ENCODE results near the gene ATMIN. TPM values are rescaled to one million over a fixed set of nuclear protein-coding genes. Genes with fewer than 3 reads are reported as not detected.

ATMIN gene
- total RNA-seq, 1 donor from 2014 or later: 35.0 TPM

- Mint-ChIP-seq H3K27me3 (ENCODE audit: unreplicated experiment) (no peaks in the 10 kb centered on the region), H3K4me3 (ENCODE audit: unreplicated experiment) (no peak overlapping the region), H3K4me1 (ENCODE audit: unreplicated experiment) (peaks cover 44% of the 10 kb centered on the region), H3K27ac (ENCODE audit: unreplicated experiment) (peak overlapping the region; percentile 39), H3K36me3 (ENCODE audit: unreplicated experiment) (peaks cover 12% of the 10 kb centered on the region), H3K9me3 (ENCODE audit: unreplicated experiment) (no peaks in the 10 kb centered on the region)
- TF ChIP-seq, protein P1, sequence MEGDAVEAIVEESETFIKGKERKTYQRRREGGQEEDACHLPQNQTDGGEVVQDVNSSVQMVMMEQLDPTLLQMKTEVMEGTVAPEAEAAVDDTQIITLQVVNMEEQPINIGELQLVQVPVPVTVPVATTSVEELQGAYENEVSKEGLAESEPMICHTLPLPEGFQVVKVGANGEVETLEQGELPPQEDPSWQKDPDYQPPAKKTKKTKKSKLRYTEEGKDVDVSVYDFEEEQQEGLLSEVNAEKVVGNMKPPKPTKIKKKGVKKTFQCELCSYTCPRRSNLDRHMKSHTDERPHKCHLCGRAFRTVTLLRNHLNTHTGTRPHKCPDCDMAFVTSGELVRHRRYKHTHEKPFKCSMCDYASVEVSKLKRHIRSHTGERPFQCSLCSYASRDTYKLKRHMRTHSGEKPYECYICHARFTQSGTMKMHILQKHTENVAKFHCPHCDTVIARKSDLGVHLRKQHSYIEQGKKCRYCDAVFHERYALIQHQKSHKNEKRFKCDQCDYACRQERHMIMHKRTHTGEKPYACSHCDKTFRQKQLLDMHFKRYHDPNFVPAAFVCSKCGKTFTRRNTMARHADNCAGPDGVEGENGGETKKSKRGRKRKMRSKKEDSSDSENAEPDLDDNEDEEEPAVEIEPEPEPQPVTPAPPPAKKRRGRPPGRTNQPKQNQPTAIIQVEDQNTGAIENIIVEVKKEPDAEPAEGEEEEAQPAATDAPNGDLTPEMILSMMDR (IDR thresholded peaks at IDR 0.05): no peak
- DNase-seq (ENCODE audit: extremely low spot score, unreplicated experiment): no peak
These were observed 41.8 kb upstream of the ATMIN start for GRCh38 chr16:80993834-80994233.

DNA sequence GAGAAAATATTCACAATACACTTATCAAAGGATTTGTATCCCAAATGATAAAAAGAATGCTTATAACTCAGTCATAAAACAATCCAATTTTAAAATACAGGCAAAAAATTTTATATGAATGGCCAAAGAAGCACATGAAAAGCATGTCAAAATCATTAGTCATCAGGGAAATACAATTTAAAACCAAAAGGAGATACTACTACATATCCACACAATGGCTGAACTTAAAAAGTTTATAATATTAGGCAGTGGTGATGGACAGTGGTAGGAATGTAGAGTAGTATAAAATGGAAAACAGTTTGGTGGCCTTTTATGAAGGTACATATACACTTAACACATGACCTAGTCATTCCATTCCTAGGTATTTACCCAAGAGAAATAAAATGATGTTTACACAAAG lies 41.2 kb upstream of the ATMIN start:
- peaks cover 4% of the 10 kb centered on the region for H3K9me3 Mint-ChIP-seq (ENCODE audit: unreplicated experiment)
- no peak overlapping the region for H3K4me3 Mint-ChIP-seq (ENCODE audit: unreplicated experiment)
- H3K27ac Mint-ChIP-seq (ENCODE audit: unreplicated experiment): no peak overlapping the region
- H3K36me3 Mint-ChIP-seq (ENCODE audit: unreplicated experiment): peaks cover 11% of the 10 kb centered on the region
- DNase-seq (ENCODE audit: extremely low spot score, unreplicated experiment): no peak
- H3K4me1 Mint-ChIP-seq (ENCODE audit: unreplicated experiment): peaks cover 48% of the 10 kb centered on the region
- H3K27me3 Mint-ChIP-seq (ENCODE audit: unreplicated experiment): no peaks in the 10 kb centered on the region
- TF ChIP-seq, protein P1 (IDR thresholded peaks at IDR 0.05): no peak

GRCh38 chr16:80996688-80997138 lies 38.9 kb upstream of the ATMIN start:
- Mint-ChIP-seq H3K27ac (ENCODE audit: unreplicated experiment) (peak overlapping the region; percentile 63), H3K4me1 (ENCODE audit: unreplicated experiment) (peaks cover 43% of the 10 kb centered on the region), H3K27me3 (ENCODE audit: unreplicated experiment) (no peaks in the 10 kb centered on the region), H3K36me3 (ENCODE audit: unreplicated experiment) (peaks cover 7% of the 10 kb centered on the region), H3K9me3 (ENCODE audit: unreplicated experiment) (peaks cover 5% of the 10 kb centered on the region), H3K4me3 (ENCODE audit: unreplicated experiment) (peak overlapping the region; percentile 27)
- TF ChIP-seq, protein P1 (IDR thresholded peaks at IDR 0.05): no peak
- no peak for DNase-seq (ENCODE audit: extremely low spot score, unreplicated experiment)

DNA sequence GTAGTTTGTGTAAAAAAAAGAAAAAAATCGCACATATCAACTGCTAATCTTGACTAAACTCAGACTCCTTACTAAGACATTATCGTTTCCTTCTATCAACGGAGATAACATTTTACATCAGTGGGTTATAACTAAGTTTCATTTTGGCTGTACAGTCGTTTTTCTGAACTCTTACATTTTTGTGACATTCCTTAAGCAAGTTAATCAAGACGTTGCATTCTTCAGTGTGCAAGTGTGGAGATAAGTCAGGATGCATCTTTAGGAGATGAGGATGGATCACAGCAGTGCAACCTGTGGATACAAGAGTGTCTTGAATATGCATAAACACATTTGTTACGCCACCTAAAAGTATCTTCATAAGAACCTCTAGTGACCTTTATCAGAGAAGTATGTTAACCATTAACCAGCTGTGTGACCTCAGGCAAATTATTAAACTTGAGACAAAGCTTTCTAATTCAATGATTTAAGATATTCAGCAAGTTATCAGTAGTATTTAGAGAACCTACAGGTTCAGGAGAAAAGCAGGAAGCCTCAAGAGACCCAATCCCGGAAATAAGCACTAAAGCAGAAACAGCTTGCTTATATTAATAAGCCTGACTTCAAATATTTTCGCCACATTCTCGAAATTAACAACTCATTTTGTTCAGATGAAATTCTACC lies 38.4 kb upstream of the ATMIN start:
- peaks cover 43% of the 10 kb centered on the region for H3K4me1 Mint-ChIP-seq (ENCODE audit: unreplicated experiment)
- TF ChIP-seq, protein P1 (IDR thresholded peaks at IDR 0.05): no peak

GRCh38 chr16:80997964-80998620 lies 37.5 kb upstream of the ATMIN start:
- no peak for DNase-seq (ENCODE audit: extremely low spot score, unreplicated experiment)

More for the DNA sequence above, 38.4 kb upstream of the ATMIN start:
- H3K27me3 Mint-ChIP-seq (ENCODE audit: unreplicated experiment): no peaks in the 10 kb centered on the region
- DNase-seq (ENCODE audit: extremely low spot score, unreplicated experiment): no peak
- peak overlapping the region; percentile 63 for H3K27ac Mint-ChIP-seq (ENCODE audit: unreplicated experiment)
- peaks cover 5% of the 10 kb centered on the region for H3K9me3 Mint-ChIP-seq (ENCODE audit: unreplicated experiment)
- peaks cover 6% of the 10 kb centered on the region for H3K36me3 Mint-ChIP-seq (ENCODE audit: unreplicated experiment)
- H3K4me3 Mint-ChIP-seq (ENCODE audit: unreplicated experiment): peak overlapping the region; percentile 27

More at GRCh38 chr16:80997964-80998620, 37.5 kb upstream of the ATMIN start:
- Mint-ChIP-seq H3K4me1 (ENCODE audit: unreplicated experiment) (peaks cover 37% of the 10 kb centered on the region), H3K27me3 (ENCODE audit: unreplicated experiment) (no peaks in the 10 kb centered on the region), H3K9me3 (ENCODE audit: unreplicated experiment) (peaks cover 5% of the 10 kb centered on the region), H3K36me3 (ENCODE audit: unreplicated experiment) (peaks cover 6% of the 10 kb centered on the region), H3K4me3 (ENCODE audit: unreplicated experiment) (no peak overlapping the region), H3K27ac (ENCODE audit: unreplicated experiment) (no peak overlapping the region)
- TF ChIP-seq, protein P1 (IDR thresholded peaks at IDR 0.05): no peak
